HG03520 (cell line): ENCODE measurements around the gene PLIN3.
A peak's percentile ranks its signal among the peaks of the same experiment; 100 is the strongest.
"Not testable (repeated sequence)": the region's sequence is repeated elsewhere in the genome, so short reads cannot be mapped to it uniquely, and the experiment has no call there.

Experiments used
- ATAC-seq: cut with Tn5 transposase; IDR thresholded peaks from one replicate; pipeline ENCODE4 v1.9.1; 2021; ENCODE audit warnings: mild to moderate bottlenecking, moderate library complexity; ENCODE audit not compliant: unreplicated experiment

Gene PLIN3

DNA sequence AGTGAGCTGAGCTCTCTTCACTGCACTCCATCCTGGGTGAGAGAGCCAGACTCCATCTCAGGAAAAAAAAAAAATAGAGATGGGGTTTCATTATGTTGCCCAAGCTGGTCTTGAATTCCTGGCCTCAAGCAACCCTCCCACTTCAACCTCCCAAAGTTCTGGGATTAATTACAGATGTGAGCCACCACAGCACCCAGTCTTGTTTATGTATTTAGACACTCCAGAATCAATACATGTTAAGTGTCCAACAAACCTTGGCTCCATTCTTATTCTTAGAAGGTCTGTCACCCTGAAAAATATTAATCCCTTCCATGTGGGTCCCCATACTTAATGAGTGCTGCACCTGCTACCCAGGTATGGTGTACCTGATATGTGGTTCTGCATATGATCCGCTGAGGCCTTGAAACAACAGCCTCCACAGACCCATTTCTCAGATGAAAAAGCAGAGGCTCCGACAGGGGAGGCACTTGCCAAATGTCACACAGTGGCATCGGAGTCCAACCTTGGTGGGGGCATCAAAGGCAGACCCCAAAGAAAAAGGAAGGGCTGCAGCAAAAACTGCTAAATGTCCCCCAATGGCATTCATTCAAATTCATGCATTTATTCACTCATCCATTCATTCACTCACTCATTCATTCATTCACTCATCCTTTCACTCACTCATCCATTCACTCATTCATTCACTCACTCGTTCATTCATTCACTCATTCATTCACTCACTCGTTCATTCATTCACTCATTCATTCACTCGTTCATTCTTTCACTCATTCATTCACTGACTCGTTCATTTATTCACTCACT lies 52.6 kb downstream of the PLIN3 start:
- ATAC-seq, result no peak

- ATAC-seq, result no peak
Measured at GRCh38 chr19:4811328-4812131, 55.9 kb downstream of the PLIN3 start.

DNA sequence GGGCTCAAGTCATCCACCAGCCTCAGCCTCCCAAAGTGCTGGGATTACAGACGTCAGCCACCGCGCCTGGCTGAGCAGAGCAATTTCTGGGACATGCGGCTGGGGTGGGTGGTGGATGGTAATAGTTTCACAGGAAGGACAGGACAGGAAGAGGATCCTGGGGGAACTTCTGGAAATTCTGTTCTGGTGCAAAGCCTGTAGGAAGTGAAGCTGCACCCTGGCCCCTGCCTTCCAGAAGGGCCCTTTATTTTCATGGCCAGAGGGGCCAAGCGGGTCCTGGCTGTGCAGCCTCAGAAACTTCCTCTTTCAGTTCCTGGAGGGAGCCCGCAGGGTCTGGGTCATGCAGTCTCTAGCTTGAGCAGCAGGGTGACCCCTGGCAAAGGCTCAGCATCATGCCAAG lies 60.3 kb downstream of the PLIN3 start:
- ATAC-seq, result no peak

GRCh38 chr19:4806384-4806783 lies 61.1 kb downstream of the PLIN3 start:
- no peak for ATAC-seq

DNA sequence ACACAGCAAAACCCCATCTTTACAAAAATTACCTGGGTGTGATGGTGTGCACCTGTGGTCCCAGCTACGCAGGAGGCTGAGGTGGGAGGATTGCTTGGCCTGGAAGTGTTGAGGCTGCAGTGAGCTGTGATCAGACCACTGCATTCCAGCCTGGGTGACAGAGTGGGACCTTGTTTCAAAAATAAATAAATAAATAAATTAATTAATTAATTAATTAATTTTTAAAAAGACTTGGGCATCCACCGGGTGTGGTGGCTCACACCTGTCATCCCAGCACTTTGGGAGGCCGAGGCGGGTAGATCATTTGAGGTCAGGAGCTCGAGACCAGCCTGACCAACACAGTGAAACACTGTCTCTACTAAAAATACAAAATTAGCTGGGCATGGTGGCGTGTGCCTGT lies 62.3 kb downstream of the PLIN3 start:
- not testable (repeated sequence) for ATAC-seq

GRCh38 chr19:4803736-4804695 lies 63.5 kb downstream of the PLIN3 start:
- no peak for ATAC-seq

DNA sequence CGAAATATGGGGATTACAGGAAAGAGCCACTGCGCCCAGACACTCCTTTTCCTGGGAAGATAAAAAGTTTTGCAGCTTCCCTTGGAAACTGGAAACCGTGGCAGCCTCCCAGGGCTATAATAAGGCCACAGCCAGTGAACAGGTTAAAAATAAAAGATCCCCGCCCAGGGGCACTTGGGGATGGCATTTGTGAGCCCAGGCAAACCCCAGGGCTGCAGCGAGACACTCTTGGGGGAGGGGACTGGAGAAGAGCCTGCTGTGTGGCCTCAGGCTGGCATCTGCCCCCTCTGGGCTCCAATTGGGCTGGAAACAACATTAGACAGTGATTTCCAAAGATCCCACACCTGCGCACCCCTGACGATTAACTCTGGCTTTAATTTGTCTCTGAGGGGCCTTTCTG lies 64.8 kb downstream of the PLIN3 start:
- no peak for ATAC-seq

- ATAC-seq, result no peak
Measured at GRCh38 chr19:4801085-4801619, 66.3 kb downstream of the PLIN3 start.

- ATAC-seq, result no peak
Measured at GRCh38 chr19:4800591-4801081, 66.8 kb downstream of the PLIN3 start.

DNA sequence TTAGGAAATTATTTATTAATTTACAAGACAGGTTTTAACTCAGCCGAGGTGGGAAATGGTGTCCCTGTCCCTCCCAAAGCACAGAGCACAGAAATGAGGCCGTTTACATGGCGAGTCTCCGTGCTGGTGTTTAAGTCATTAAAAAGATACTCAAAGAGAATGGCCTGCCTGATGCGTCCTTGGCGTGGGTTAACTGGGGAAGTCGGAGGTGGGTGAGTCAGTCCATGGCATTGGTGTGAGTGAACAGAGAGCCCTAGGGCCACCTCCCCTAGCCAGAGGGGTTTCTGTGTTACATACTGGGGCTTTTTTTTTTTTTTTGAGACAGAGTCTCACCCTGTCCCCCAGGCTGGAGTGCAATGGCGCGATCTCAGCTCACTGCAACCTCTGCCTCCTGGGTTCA lies 72.1 kb downstream of the PLIN3 start:
- ATAC-seq, result no peak

DNA sequence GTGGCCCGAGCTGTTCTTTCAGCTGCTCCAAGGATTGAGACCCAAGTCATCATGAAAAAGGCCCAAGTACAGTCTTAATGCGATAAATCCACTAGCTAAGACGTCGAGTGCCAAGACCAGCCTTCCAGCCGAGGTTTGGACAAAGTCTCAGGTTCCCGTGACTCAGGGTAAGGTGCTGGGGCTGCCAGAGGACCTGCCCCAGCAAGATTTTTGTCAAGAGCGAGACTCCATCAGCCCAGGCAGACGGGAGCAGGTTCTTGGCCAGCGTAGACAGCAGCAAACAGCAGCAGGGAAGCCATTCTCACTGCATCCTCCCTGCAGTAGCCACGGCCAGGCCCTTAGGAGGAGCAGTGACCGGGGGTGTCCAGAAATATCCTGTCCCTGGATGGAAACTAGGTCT lies 72.5 kb downstream of the PLIN3 start:
- no peak for ATAC-seq

DNA sequence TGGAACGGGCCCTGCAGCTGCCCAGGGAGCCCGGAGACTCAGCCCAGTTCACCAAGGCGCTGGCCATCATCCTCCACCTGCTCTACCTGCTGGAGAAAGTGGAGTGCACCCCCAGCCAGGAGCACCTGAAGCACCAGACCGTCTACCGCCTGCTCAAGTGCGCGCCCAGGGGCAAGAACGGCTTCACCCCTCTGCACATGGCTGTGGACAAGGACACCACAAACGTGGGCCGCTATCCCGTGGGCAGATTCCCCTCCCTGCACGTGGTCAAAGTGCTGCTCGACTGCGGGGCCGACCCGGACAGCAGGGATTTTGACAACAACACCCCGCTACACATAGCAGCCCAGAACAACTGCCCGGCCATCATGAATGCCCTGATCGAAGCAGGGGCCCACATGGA lies 74.2 kb downstream of the PLIN3 start:
- ATAC-seq, result not testable (repeated sequence)

DNA sequence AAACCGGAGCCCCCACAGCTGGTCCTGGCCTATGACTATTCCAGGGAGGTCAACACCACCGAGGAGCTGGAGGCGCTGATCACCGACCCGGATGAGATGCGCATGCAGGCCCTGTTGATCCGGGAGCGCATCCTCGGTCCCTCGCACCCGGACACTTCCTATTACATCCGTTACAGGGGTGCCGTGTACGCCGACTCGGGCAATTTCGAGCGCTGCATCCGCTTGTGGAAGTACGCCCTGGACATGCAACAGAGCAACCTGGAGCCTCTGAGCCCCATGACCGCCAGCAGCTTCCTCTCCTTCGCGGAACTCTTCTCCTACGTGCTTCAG lies 74.6 kb downstream of the PLIN3 start:
- ATAC-seq, result not testable (repeated sequence)

DNA sequence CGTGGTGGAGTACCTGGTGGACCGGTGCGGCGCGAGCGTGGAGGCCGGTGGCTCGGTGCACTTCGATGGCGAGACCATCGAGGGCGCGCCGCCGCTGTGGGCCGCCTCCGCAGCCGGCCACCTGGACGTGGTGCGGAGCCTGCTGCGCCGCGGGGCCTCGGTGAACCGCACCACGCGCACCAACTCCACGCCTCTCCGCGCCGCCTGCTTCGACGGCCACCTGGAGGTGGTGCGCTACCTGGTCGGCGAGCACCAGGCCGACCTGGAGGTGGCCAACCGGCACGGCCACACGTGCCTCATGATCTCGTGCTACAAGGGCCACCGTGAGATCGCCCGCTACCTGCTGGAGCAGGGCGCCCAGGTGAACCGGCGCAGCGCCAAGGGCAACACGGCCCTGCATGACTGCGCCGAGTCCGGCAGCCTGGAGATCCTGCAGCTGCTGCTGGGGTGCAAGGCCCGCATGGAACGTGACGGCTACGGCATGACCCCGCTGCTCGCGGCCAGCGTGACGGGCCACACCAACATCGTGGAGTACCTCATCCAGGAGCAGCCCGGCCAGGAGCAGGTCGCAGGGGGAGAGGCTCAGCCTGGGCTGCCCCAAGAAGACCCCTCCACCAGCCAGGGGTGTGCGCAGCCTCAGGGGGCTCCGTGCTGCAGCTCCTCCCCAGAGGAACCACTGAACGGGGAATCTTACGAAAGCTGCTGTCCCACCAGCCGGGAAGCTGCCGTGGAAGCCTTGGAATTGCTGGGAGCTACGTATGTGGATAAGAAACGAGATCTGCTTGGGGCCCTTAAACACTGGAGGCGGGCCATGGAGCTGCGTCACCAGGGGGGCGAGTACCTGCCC lies 75.2 kb downstream of the PLIN3 start:
- not testable (repeated sequence) for ATAC-seq

GRCh38 chr19:4791183-4792018 lies 76.1 kb downstream of the PLIN3 start, which contains the start of gene FEM1A:
TSS of gene FEM1A (plus strand) at chr19:4791734. CDS start at chr19:4791855, 121 bp downstream.
- peak; percentile 92 for ATAC-seq
